Measurements from ENCODE around the gene GPD1L. TPM values are rescaled to one million over a fixed set of nuclear protein-coding genes. Genes with fewer than 3 reads are reported as not detected.
A peak's percentile ranks its signal among the peaks of the same experiment; 100 is the strongest.
"Not testable (repeated sequence)": the region's sequence is repeated elsewhere in the genome, so short reads cannot be mapped to it uniquely, and the experiment has no call there.

Gene GPD1L
- total RNA-seq, 1 donor from 2014 or later, result 87.2 TPM

DNA sequence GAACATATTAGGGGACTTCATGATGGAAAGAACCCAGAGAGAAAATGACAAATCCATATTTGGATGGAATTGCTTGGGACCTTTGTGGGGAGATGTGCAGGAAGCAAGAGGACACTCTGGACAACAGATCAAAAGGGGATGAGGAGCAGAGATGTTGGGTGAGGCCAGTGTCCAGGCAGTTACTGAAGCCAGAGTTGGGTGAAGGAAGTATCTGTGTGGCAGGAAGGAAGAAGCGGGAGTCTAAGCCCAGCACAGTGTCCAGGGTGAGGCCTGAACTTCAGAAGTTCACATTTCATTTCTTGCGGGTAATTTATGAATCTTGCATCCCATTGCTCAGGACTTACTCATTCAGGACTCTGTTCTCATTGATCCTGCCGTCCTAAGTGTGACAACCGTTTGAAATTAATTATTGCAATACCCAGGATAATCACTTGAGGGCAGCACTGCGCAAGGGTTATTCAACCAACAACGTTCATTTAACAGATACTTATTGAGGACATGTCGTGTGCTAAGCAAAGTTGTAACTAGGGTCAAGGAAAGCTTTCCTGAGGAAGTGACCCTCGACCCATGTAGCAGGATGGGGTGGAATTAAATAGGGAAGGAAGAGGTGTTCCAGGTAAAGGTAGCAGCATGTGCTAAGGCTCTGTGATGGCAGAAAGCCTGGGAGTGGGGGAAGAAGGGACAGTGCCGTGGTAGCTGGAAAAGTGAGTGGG lies 70.7 kb downstream of the GPD1L start:
- FAIRE-seq (no peak), DNase-seq (ENCODE audit: low spot score in 2 of 2) (no peak)

DNA sequence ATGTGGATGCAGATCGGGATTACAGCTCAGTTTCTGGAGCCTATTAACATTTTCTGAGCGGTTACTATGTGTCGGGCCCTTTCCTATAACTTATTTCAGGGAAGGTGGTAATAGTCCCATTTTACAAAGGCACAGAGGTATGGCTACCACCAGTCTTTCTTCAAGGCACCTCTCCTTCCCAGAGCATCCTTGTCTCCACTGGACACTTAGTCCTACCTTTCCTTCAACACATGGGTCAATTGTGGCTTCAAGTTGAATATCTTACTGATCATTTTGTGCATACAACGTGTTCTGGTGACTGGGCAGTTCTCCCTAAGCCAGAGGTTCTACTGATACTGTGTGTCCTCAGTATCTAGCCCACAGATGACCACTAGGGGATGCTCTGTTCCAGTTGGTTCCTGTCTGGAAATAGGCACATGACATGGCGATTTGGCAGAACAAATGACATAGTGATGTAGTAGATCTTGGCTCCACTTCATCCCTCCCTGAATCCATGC lies 71.3 kb downstream of the GPD1L start:
- FAIRE-seq (no peak), DNase-seq (ENCODE audit: low spot score in 2 of 2) (no peak)

DNA sequence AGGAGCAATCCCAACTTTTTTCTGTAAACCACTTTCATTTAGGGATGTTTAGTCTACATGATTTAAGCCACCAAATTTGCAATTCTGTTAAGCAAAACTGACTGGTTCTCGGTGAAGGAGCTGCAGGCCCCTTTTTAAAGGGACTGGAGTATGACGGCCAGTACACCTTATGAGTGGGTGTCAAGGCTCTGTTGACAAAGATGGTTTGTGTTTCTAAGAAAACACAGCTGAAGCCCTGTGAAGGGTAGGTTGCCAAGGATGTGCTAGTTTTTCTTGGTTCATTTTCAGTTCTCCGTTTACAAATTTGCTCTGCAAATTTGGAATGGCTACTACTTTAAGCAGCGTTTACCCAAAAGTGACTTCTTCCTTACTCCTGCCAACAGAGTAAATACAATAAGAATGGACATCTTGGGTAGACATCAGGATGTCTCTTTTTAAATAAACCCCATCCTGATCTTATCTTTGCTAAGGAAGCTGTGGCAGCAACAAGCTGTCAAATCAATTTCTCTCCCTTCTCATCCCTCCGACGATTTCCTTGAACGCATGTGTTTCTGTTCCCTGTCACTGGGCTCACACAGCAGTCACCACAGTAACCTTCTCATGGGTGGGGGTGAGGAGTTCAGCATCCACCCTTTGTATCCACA lies 73.8 kb downstream of the GPD1L start:
- FAIRE-seq, result no peak
- no peak for DNase-seq (ENCODE audit: low spot score in 2 of 2)

DNA sequence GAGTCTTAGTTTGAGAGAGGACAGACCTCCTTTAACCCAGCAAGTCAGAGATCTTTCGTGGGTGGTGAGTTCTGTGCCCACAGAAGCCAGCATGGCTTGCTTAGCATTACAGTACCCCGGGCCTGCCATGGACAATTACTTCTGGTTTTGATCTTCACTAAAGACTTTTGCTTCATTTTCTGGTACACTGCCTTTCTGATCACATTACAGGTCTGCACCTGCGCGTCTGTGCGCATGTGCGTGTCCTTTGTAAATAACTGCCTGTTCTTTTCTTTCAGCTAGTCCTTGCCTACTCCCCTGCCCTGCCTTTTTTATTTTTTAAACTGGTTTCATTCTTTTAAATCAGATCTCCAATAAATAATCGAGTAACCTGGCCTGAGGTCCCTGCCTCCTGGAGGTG lies 74.9 kb downstream of the GPD1L start:
- DNase-seq (ENCODE audit: low spot score in 2 of 2), result no peak
- no peak for FAIRE-seq

DNA sequence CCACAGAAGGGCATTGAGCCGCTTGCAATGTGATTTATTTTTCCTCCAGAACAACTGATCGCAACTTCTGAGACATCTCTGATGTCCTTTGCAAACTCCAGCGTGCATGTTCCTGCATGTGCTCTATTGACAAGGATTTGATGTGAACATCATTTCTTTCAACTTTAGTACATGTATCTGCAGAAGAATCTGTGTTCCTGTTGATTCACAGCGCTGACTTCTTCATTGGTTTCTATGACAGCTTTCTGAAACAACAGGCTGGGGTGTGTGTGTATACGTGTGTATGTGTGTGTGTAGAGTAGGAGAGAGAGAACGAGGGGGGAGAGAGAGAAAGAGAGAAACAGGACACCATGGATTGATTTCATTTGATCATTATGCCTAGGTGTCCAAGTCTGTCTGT lies 75.4 kb downstream of the GPD1L start:
- FAIRE-seq (no peak), DNase-seq (ENCODE audit: low spot score in 2 of 2) (no peak)

DNA sequence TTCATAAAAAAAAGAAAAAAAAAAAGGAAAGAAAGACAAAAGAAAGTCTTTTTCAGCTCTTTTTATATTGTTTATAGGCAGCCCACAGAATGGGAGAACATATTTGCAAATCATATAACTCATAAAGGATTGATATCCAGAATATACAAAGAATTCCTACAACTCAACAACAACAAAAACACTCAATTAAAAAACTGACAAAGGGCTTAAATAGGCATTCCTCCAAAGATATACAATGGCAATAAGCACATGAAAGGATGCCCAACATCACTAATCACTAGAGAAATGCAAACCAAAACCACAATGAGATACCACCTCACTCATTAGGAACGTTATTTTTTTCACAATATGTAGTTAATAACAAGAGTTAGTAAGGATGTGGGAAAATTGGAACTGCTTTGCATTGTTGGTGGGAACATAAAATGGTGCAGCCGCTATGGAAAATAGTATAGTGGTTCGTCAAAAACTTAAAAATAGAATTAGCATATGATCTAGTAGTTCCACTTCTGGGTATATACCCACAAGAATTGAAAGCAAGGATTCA lies 77.8 kb downstream of the GPD1L start:
- no peak for DNase-seq (ENCODE audit: low spot score in 2 of 2)

DNA sequence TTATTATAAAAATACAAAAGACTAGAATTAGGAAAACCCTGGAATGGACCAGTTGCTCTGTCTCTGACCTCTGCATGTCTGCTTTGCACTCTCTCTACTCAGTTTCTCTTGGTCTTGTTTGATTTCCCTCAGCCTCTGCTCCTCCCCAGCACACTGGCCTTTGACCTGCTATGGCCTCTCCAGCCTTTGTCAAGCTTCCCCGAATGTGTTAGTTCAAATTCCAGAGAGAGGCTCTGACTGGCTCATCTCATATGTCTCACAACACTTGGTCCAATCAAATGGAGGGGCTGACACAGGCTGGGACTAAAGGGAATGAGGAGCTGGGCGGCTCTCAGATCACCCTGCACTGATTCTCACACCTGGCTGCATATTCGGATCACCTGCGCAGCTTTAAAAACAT lies 79.7 kb downstream of the GPD1L start:
- FAIRE-seq (no peak), DNase-seq (ENCODE audit: low spot score in 2 of 2) (no peak)

More for the DNA sequence above, 77.8 kb downstream of the GPD1L start:
- no peak for FAIRE-seq

DNA sequence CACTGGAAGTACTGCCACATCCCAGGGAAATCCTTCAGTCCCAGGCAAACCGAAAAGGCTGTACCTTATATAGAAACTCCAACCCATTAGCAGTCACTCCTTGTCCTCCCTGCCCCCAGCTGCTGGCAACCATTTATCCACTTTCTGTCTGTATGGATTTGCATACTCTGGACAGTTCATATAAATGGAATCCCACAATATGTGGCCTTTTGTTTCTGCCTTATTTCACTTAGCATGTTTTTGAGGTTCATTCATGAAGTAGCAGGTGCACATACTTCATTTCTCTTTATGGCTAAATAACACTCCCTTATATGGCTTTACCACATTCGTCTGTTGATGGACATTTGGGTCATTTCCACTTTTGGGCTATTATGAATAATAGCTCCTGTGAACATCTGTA lies 80.5 kb downstream of the GPD1L start:
- FAIRE-seq (no peak), DNase-seq (ENCODE audit: low spot score in 2 of 2) (no peak)

DNA sequence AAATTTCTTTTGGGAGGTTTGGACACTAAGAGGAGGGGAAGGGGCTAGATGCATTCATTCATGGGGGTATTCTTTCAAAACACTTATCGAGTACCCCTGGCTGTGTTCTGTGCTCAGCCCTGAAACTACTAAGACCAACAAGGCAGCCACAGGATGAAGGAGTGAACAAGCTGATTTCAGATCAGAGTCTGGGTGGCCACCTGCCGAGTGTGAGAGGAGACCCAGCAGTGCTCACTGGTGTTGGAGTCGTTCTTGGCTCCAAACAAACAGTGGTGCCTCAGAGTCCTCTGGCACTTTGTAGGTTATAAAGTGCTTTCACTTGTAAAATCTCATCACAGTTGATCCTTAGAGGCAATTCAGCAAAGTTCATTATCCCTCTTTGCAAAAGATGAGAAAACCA lies 83.3 kb downstream of the GPD1L start:
- no peak for DNase-seq (ENCODE audit: low spot score in 2 of 2)
- no peak for FAIRE-seq

DNA sequence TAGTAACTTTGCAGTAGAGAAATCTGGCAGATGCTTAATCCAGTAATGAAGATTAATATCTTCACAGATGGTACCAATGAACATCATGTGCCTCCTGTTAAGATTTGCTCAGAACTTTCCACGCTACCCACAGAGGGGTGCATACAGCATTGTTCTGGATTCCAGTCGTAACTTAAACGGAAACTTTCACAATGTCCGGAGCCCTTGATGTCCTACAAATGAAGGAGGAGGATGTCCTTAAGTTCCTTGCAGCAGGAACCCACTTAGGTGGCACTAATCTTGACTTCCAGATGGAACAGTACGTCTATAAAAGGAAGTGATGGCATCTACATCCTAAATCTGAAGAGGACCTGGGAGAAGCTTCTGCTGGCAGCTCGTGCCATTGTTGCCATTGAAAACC lies 84.1 kb downstream of the GPD1L start:
- not testable (repeated sequence) for FAIRE-seq

DNA sequence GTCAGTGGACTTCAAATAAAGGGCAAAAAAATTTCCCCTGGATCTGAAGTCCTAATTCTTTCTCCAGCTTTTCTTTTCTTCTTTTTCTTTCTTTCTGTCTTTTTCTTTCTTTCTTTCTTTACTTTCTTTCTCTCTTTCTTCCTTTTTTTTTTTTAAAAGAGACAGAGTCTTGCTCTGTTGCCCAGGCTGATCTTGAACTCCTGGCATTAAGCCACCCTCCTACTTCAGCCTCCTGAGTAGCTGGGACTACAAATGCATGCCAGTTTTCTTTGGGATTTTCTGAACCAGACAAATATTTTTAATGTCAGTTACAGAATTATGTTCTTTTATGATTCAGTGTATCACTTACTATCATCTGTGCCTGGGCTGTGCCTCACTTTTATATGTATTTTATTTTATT lies 86.7 kb downstream of the GPD1L start:
- no peak for DNase-seq (ENCODE audit: low spot score in 2 of 2)
- no peak for FAIRE-seq

More for the DNA sequence above, 84.1 kb downstream of the GPD1L start:
- not testable (repeated sequence) for DNase-seq (ENCODE audit: low spot score in 2 of 2)

DNA sequence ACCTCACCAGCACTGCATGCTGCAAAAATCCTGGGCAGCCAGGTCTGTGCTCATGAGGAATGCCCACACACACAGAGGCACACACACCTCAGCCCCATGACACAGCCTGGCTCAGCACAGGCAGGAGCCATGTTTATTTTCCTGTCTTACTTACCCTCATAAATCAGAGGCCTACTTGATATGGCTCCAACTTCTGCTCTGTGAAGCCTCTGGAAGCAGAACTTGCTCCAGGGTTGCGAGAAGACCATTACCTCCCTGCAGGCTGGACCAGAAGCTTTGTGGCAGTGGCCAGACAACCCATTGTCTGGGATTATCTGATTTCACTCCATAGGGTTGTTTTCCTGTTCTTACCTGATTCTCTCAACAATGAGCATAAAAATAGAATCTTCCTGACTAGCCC lies 88.2 kb downstream of the GPD1L start:
- DNase-seq (ENCODE audit: low spot score in 2 of 2) (no peak), FAIRE-seq (no peak)

DNA sequence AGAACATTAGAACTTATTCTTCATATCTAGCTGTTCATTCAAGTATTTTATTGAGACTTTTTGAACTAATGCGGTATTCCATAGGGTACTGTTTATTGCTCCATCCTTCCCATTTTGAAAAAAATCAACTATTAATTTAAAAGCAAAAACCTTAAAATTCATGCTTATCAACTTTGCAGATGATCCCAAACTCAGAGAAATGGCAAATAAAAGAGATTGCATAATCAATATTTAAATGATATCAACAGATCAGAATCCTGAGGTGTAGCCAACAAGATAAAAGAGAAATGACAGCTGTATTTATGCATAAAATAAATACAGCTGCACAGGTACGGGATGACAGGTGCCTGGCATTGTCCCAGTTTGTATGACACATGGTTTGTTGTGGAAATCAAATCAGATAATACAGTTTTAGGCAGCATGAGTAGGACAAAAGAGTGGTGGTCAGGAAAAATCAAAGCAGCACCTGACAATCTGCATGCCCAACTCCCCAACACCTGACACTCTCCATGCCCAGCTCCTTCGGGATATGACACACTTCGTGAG lies 89.6 kb downstream of the GPD1L start:
- FAIRE-seq (no peak), DNase-seq (ENCODE audit: low spot score in 2 of 2) (no peak)

DNA sequence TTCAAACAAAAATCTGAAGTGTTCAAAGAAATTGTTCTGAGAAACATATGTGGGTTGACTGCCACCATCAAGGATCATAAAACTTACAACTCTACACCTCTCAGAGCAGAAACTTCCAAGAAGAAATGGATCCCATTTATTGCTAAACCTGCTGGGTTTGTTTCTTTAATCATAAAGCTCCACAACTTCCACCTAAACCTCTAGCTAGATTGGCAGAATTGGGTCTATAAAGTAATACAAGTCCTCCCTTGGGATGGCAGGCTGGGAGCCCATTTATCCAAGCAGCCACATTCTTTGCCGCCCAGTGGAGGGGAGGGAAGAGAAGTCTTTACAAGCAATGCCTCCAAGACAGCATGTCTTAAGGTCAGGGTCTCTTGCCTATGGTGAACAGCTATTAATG lies 91.6 kb downstream of the GPD1L start:
- no peak for DNase-seq (ENCODE audit: low spot score in 2 of 2)
- FAIRE-seq, result no peak

DNA sequence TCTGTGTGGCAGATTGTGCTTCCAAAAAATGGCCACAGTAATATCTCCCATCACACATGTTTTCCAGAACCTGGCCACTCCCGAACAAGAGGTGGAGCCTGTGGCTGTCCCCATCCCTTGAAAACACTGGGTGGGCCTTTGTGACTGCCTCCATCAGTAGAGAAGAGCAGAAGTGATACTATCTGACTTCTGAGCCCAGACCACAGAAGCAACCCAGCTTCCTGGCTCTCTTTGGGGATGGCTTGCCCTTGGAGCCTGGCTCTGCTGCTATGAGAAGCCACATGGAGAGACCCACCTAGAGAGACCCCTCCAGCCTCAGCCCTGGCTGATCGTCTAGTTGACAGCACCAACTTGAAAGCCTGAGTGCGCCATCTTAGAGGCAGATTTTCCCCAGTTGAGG lies 92.3 kb downstream of the GPD1L start:
- DNase-seq (ENCODE audit: low spot score in 2 of 2), result no peak

DNA sequence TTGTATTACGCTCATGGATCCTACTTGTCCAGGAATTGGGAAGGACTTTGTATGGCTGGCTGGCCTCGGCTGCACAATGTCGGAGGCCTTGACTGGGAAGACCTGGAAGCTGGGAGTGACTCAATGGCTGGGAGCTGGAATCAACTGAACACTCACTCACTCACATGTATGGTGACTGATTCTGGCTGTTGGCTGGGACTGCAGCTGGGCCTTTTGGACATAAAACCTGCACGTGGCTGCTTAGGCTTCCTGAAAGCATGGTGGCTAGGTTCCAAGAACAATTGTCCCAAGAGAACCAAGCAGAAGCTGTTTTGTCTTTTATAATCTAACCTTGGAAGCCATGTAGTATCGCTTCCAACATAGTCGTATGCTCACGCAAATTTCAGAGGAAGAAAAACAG lies 94.1 kb downstream of the GPD1L start:
- FAIRE-seq, result no peak
- DNase-seq (ENCODE audit: low spot score in 2 of 2), result no peak

More for the DNA sequence above, 92.3 kb downstream of the GPD1L start:
- FAIRE-seq, result no peak

DNA sequence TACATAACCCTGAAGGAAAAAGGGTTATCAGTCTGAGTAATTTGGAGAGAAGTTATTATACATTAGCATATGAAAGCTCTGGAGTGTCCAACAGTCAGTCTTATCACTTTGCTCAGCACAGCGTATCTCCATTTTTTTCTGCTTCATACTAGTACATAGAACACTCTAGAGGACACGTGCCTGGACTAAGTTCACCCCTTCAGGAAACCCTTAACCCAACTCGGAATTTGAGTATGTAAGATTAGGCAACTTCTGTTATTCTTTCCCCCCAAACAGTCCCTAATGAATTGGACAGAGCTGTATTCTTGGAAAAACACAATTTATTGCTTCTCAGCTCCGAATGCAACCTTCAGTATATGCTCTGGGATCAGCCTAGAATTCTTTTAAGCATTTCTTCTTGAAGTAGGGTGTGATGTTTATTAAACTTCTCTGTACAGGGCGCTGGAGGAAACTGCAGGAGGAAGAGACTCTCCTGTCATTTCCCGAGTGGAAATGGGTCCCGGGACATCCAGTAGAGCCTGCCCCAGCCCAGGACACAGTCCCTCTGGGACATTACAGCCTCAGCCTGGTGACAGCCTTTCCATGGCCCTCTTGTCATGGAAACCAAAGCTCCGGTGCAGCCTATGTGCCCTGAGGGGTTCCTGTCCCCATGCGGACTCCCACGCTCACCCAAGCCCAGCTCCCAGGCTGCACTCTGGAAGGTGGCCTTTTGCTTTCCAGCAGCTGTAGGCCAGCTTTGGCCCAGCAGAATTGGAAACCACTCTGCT lies 94.8 kb downstream of the GPD1L start:
- FAIRE-seq, result no peak

DNA sequence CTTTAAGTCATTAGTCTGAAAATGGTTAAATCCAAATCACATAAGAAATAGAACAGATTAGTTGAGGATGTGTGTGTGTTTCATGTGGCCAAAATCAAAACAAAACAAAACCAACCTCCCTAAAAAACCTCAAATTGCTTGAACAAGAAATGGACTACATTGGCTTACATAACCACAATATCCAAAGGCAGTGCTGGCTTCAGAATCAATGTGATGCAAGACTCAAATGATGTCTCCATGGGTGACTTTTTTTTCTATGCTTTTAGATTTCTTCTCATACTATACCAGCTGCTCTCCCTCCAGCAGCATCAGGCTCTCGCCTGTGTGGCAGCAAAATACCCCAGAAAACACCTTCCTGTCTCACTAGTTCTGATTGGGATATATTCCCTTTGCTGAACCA lies 96.1 kb downstream of the GPD1L start:
- DNase-seq (ENCODE audit: low spot score in 2 of 2), result no peak
- FAIRE-seq, result no peak

More for the DNA sequence above, 94.8 kb downstream of the GPD1L start:
- no peak for DNase-seq (ENCODE audit: low spot score in 2 of 2)

DNA sequence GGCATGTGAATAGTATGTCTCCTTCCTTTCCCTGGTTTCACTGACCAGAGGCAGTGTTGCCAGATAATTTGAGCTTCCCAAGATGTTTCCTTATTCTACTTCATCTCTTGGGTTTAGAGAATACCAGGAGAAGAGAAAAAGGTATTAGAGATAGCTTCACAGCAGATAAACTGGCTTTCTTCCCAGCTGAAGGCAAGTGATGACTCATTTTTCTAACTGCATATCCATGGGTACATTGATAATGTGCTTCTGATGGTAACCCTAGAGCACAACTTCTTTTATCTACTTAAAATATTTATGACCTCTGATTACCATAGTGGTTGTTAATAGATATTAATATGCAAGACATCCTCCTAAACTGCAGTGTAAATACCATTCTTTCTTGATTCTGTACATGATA lies 97.4 kb downstream of the GPD1L start:
- FAIRE-seq (no peak), DNase-seq (ENCODE audit: low spot score in 2 of 2) (peak in 1 of 2 donors; percentile 6)

DNA sequence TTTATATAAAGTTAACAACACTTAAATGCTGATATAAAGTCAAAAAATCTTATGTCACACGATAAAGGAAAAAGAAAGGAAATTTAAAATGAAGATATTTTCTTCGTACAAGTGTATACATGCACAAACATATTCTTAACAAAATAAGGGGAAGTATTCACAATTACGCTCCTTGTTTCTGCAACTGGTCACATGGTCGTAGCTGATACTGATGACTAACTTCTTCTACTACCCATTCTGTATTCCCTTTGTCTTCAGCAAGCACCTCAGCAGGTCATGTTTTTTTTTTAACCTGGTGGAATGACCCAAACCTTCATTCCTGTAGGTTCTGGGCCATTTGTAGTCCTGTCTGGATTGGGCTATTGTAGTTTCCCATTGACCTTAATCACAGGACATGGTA lies 102.0 kb downstream of the GPD1L start:
- no peak for DNase-seq (ENCODE audit: low spot score in 2 of 2)
- FAIRE-seq, result no peak

DNA sequence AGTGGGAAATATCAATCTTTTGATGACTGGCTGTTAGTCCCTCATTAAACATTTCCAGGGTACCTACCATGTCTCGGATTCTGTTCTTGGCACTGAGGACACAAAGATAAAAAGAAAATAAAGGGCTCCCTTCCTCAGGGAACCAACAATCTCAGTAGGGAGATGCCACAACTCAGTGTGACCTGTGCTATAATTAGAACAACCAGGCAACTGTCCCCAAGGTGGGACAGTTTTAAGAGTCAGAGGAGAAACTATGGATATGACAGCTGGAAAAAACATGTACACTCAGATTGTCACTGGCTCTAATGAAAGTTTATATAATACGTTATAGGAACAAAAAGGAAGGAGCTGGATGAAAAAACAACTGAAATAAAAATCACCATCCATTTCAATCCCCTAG lies 108.8 kb downstream of the GPD1L start:
- no peak for DNase-seq (ENCODE audit: low spot score in 2 of 2)
- FAIRE-seq, result no peak

Data from frontal cortex (tissue), 4 donors.